Erythroblast (primary cell): Measurements from ENCODE around the gene DAP.

ENCODE experiments used
- GATA1 ChIP-seq: IDR thresholded peaks from 2 replicates; pipeline ENCODE4 v1.6.1; 2011; ENCODE audit warnings: low read depth, mild to moderate bottlenecking, control low read depth, low read length, moderate library complexity
- POLR2A ChIP-seq: IDR thresholded peaks from 2 replicates; pipeline ENCODE4 v1.6.1; 2011; ENCODE audit warnings: mild to moderate bottlenecking, low read length

DNA sequence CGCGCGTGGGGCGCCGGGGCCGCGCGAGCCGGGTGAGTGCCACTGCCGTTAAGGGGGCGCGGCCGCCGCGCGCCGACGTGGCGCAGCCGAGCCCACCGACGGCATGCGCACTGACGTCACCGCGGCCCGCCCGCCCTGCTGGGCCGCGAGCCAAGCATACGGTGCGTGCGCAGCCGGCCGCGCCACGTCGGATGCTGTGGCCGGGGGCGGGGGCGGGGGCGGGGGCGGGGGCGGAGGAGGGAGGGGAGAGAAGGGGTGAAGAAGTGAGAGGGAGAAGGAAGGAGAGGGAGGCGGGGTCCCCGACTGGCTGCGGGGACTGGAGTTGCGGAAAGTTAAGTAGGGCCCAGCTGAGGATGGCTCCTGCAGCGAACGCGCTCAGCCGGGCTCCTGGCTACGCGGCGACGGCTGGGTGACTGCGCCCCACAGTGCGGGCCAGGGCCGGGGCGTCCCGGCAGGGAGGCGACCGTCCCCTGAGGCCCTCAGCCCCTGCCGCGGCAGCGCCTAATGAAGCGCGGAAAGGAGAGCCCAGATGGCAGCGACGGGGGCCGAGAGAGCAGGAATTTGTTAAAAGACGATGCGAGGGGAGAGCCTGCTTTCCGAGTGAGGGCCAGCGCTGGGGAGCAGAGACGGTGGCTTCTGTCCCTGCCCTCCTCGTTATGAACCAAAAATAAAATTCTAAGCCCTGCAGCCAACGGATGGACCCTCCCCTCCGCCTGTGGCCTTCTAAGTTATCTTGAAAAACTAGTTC is at the start of gene DAP:
- TF ChIP-seq POLR2A (peak; percentile 57), GATA1 (no peak)
